GM23248 (cell line): Measurements from ENCODE around the gene RFPL3.

ENCODE experiments used
- EZH2 ChIP-seq: fragments of 200-600 bp; sonication (generic); IDR thresholded peaks from 2 replicates; pipeline ENCODE4 v1.6.1; 2018; ENCODE audit warnings: antibody characterized with exemption, mild to moderate bottlenecking; ENCODE audit not compliant: insufficient read depth, poor library complexity, severe bottlenecking
- EZH2phosphoT487 ChIP-seq: fragments of 200-600 bp; sonication (generic); IDR thresholded peaks from 2 replicates; pipeline ENCODE4 v1.6.1; 2018; ENCODE audit warnings: antibody characterized with exemption, moderate library complexity, mild to moderate bottlenecking, low read depth; ENCODE audit not compliant: insufficient read depth

- TF ChIP-seq EZH2, result no peak
- no peak for TF ChIP-seq EZH2phosphoT487
Measured at GRCh38 chr22:32317524-32317923, 40.1 kb upstream of the RFPL3 start.
